Measurements from ENCODE around the gene CDH12.

DNA sequence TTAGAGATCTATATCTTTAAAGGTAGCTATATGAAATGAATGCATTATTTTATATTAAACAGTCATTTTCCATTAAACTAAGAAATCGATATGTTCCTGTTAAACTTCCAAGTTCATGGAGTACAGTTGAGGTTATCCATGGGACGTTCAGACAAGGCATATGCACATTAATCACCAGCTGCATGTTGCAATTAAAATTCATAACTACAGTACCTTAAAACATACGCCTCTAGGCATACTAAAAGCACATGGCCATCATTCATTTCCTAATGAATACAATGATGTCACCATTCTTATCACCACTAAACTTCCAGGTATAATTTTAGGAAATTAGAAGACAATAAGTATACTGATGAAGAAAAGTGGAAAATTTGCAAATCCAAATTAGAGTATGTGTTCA is 174.3 kb downstream of the CDH12 start:
- TF ChIP-seq, protein P1, sequence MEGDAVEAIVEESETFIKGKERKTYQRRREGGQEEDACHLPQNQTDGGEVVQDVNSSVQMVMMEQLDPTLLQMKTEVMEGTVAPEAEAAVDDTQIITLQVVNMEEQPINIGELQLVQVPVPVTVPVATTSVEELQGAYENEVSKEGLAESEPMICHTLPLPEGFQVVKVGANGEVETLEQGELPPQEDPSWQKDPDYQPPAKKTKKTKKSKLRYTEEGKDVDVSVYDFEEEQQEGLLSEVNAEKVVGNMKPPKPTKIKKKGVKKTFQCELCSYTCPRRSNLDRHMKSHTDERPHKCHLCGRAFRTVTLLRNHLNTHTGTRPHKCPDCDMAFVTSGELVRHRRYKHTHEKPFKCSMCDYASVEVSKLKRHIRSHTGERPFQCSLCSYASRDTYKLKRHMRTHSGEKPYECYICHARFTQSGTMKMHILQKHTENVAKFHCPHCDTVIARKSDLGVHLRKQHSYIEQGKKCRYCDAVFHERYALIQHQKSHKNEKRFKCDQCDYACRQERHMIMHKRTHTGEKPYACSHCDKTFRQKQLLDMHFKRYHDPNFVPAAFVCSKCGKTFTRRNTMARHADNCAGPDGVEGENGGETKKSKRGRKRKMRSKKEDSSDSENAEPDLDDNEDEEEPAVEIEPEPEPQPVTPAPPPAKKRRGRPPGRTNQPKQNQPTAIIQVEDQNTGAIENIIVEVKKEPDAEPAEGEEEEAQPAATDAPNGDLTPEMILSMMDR (IDR thresholded peaks at IDR 0.05 in 8 of 11, conservative IDR thresholded peaks at IDR 0.05 in 3 of 11): no peak
- TF ChIP-seq POLR2AphosphoS5 (IDR thresholded peaks at IDR 0.05): no peak
- TF ChIP-seq POLR2A (IDR thresholded peaks at IDR 0.05): no peak
